K562 (cell line): ENCODE results near the gene UBL5. TPM values are rescaled to one million over a fixed set of nuclear protein-coding genes. Genes with fewer than 3 reads are reported as not detected.

Experiments
- ELF4 ChIP-seq: fragments of 450-650 bp; formaldehyde crosslinking; IDR thresholded peaks from 2 replicates; pipeline ENCODE4 v1.4.0; 2022; ENCODE audit warnings: missing genetic modification characterization
- KLF13 ChIP-seq: fragments of 450-650 bp; IDR thresholded peaks from 2 replicates; pipeline ENCODE4 v1.6.1; 2016; ENCODE audit warnings: missing genetic modification characterization, low read depth, mild to moderate bottlenecking, missing compliant biosample characterization, moderate library complexity, borderline replicate concordance
- MED1 ChIP-seq: sonication (generic); formaldehyde crosslinking; IDR thresholded peaks from 2 replicates; pipeline ENCODE4 v1.8.1; 2023; ENCODE audit warnings: missing genetic modification reagents, borderline replicate concordance
- OTX1 ChIP-seq: fragments of 450-650 bp; formaldehyde crosslinking; IDR thresholded peaks from 2 replicates; pipeline ENCODE4 v1.4.0; 2022; ENCODE audit warnings: mild to moderate bottlenecking
- RAD51 ChIP-seq: fragments of 450-650 bp; IDR thresholded peaks from 2 replicates; pipeline ENCODE4 v1.7.1; 2016; ENCODE audit warnings: low read depth, mild to moderate bottlenecking, borderline replicate concordance
- TEAD2 ChIP-seq: fragments of 450-650 bp; IDR thresholded peaks from 2 replicates; pipeline ENCODE4 v1.6.1; 2016; ENCODE audit warnings: missing genetic modification characterization, control low read depth, missing compliant biosample characterization
- ZC3H4 ChIP-seq: sonication (generic); formaldehyde crosslinking; IDR thresholded peaks from 2 replicates; pipeline ENCODE4 v1.9.0; 2021; ENCODE audit warnings: missing genetic modification reagents, borderline replicate concordance
- ZFP36 ChIP-seq: fragments of 150-350 bp; IDR thresholded peaks from 2 replicates; pipeline ENCODE4 v1.6.1; 2018; ENCODE audit warnings: low read length, low read depth; ENCODE audit not compliant: partially characterized antibody
- ZFX ChIP-seq: sonication (generic); formaldehyde crosslinking; IDR thresholded peaks from 2 replicates; pipeline ENCODE4 v1.8.0; 2022; ENCODE audit warnings: mild to moderate bottlenecking, missing genetic modification reagents, moderate library complexity
- ZNF778 ChIP-seq: fragments of 450-650 bp; formaldehyde crosslinking; IDR thresholded peaks from 2 replicates; pipeline ENCODE4 v1.4.0; 2020; ENCODE audit warnings: mild to moderate bottlenecking, moderate library complexity
- polyA plus RNA-seq, 8 experiments: library from polyadenylated mRNA; depleted of rRNA in 4 of 8; stranded (reverse) in 5 of 8; unstranded in 3 of 8; fragments of >200 nt; fragmentation: Nextera tagmentation in 2 of 8; fragmentation: Illumina TruSeq in 1 of 8; extraction: Ambion mirVana in 2 of 8; extraction: Trizol in 1 of 8; gene quantifications; 2 replicates each; pipeline versions ENCODE4 v1.2.1 to v1.2.3, GENCODE V29; 2011 to 2014; ENCODE audit warnings: inconsistent platforms in 1 of 8, missing spikeins in 1 of 8
- total RNA-seq, 7 experiments: library from RNA; depleted of rRNA in 6 of 7; stranded (reverse); fragments of >200 nt in 6 of 7; fragmentation: Illumina TruSeq in 2 of 7; extraction: Trizol in 2 of 7; gene quantifications; 2 replicates each; pipeline versions ENCODE4 v1.2.1 to v1.2.3, GENCODE V29; 2011 to 2021; ENCODE audit warnings: low replicate concordance in 1 of 7
- TF ChIP-seq, protein P1 (sequence below): IDR thresholded peaks from 3 replicates; pipeline ENCODE4 v1.6.1; 2011; ENCODE audit warnings: borderline replicate concordance, mild to moderate bottlenecking, moderate library complexity; ENCODE audit not compliant: insufficient read length; ENCODE audit errors: extremely low read depth
- TF ChIP-seq, protein P2 (sequence below): fragments of 150-350 bp; IDR thresholded peaks from 2 replicates; pipeline ENCODE4 v1.6.1; 2014; ENCODE audit warnings: low read depth, mild to moderate bottlenecking, low read length, borderline replicate concordance
- TF ChIP-seq, protein P3 (sequence below): fragments of 200-800 bp; sonication (Bioruptor generic); IDR thresholded peaks from 2 replicates; pipeline ENCODE4 v1.6.1; 2017; ENCODE audit warnings: missing genetic modification characterization, missing compliant biosample characterization
- TF ChIP-seq, protein P4 (sequence below): sonication (generic); formaldehyde crosslinking; IDR thresholded peaks from 2 replicates; pipeline ENCODE4 v1.8.0; 2023; ENCODE audit warnings: missing genetic modification reagents, mild to moderate bottlenecking, borderline replicate concordance

UBL5 gene
- total and polyA plus RNA-seq, 9 of the 15 experiments (the other 6 are each of a cell fraction or from before 2014, with no cell fraction given): 410 to 1,266 (median 613) TPM

DNA sequence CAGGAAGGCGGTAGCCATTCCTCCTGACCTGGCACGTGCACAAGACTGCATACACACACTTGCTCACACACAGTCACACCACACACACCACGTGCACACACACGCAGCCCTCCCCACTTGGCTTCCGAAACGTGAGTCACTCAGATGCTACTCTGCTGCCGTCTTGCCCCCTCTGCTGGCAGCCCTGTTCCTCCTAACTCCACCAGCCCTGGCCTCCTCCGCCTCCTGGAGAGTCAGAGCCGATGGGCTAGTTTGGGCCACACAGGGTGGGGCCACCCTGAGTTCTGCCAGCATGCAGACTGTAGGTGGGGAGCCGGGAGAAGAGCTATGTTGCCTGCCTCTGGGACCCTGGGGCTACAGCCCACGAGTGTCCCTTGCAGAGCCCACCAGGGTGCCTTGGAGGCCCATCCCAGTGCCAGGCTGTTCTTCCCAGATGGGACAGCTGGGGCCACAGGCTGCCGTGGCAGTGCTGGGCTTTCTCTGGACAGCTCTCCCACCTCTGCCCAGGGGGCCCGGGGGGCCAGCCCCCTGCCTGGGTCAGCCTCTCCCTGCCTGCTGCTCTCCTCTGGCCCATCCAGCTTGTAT is 19.5 kb downstream of the UBL5 start (continued):
- TF ChIP-seq, protein P1, sequence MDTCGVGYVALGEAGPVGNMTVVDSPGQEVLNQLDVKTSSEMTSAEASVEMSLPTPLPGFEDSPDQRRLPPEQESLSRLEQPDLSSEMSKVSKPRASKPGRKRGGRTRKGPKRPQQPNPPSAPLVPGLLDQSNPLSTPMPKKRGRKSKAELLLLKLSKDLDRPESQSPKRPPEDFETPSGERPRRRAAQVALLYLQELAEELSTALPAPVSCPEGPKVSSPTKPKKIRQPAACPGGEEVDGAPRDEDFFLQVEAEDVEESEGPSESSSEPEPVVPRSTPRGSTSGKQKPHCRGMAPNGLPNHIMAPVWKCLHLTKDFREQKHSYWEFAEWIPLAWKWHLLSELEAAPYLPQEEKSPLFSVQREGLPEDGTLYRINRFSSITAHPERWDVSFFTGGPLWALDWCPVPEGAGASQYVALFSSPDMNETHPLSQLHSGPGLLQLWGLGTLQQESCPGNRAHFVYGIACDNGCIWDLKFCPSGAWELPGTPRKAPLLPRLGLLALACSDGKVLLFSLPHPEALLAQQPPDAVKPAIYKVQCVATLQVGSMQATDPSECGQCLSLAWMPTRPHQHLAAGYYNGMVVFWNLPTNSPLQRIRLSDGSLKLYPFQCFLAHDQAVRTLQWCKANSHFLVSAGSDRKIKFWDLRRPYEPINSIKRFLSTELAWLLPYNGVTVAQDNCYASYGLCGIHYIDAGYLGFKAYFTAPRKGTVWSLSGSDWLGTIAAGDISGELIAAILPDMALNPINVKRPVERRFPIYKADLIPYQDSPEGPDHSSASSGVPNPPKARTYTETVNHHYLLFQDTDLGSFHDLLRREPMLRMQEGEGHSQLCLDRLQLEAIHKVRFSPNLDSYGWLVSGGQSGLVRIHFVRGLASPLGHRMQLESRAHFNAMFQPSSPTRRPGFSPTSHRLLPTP: no peak
- TF ChIP-seq MED1 (CRISPR knock-in tag) (no peak), OTX1 (CRISPR knock-in tag) (no peak), ZFX (CRISPR knock-in tag) (no peak), ELF4 (CRISPR knock-in tag) (no peak), TEAD2 (tag) (no peak), KLF13 (tag) (no peak), ZC3H4 (CRISPR knock-in tag) (no peak), ZNF778 (no peak), RAD51 (peak; percentile 34; the same call in 1 of the 2 replicates), ZFP36 (no peak)
- TF ChIP-seq, protein P2, sequence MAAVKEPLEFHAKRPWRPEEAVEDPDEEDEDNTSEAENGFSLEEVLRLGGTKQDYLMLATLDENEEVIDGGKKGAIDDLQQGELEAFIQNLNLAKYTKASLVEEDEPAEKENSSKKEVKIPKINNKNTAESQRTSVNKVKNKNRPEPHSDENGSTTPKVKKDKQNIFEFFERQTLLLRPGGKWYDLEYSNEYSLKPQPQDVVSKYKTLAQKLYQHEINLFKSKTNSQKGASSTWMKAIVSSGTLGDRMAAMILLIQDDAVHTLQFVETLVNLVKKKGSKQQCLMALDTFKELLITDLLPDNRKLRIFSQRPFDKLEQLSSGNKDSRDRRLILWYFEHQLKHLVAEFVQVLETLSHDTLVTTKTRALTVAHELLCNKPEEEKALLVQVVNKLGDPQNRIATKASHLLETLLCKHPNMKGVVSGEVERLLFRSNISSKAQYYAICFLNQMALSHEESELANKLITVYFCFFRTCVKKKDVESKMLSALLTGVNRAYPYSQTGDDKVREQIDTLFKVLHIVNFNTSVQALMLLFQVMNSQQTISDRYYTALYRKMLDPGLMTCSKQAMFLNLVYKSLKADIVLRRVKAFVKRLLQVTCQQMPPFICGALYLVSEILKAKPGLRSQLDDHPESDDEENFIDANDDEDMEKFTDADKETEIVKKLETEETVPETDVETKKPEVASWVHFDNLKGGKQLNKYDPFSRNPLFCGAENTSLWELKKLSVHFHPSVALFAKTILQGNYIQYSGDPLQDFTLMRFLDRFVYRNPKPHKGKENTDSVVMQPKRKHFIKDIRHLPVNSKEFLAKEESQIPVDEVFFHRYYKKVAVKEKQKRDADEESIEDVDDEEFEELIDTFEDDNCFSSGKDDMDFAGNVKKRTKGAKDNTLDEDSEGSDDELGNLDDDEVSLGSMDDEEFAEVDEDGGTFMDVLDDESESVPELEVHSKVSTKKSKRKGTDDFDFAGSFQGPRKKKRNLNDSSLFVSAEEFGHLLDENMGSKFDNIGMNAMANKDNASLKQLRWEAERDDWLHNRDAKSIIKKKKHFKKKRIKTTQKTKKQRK: no peak
- TF ChIP-seq, protein P3, sequence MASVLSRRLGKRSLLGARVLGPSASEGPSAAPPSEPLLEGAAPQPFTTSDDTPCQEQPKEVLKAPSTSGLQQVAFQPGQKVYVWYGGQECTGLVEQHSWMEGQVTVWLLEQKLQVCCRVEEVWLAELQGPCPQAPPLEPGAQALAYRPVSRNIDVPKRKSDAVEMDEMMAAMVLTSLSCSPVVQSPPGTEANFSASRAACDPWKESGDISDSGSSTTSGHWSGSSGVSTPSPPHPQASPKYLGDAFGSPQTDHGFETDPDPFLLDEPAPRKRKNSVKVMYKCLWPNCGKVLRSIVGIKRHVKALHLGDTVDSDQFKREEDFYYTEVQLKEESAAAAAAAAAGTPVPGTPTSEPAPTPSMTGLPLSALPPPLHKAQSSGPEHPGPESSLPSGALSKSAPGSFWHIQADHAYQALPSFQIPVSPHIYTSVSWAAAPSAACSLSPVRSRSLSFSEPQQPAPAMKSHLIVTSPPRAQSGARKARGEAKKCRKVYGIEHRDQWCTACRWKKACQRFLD: no peak
- TF ChIP-seq, protein P4, sequence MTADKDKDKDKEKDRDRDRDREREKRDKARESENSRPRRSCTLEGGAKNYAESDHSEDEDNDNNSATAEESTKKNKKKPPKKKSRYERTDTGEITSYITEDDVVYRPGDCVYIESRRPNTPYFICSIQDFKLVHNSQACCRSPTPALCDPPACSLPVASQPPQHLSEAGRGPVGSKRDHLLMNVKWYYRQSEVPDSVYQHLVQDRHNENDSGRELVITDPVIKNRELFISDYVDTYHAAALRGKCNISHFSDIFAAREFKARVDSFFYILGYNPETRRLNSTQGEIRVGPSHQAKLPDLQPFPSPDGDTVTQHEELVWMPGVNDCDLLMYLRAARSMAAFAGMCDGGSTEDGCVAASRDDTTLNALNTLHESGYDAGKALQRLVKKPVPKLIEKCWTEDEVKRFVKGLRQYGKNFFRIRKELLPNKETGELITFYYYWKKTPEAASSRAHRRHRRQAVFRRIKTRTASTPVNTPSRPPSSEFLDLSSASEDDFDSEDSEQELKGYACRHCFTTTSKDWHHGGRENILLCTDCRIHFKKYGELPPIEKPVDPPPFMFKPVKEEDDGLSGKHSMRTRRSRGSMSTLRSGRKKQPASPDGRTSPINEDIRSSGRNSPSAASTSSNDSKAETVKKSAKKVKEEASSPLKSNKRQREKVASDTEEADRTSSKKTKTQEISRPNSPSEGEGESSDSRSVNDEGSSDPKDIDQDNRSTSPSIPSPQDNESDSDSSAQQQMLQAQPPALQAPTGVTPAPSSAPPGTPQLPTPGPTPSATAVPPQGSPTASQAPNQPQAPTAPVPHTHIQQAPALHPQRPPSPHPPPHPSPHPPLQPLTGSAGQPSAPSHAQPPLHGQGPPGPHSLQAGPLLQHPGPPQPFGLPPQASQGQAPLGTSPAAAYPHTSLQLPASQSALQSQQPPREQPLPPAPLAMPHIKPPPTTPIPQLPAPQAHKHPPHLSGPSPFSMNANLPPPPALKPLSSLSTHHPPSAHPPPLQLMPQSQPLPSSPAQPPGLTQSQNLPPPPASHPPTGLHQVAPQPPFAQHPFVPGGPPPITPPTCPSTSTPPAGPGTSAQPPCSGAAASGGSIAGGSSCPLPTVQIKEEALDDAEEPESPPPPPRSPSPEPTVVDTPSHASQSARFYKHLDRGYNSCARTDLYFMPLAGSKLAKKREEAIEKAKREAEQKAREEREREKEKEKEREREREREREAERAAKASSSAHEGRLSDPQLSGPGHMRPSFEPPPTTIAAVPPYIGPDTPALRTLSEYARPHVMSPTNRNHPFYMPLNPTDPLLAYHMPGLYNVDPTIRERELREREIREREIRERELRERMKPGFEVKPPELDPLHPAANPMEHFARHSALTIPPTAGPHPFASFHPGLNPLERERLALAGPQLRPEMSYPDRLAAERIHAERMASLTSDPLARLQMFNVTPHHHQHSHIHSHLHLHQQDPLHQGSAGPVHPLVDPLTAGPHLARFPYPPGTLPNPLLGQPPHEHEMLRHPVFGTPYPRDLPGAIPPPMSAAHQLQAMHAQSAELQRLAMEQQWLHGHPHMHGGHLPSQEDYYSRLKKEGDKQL: no peak
